ENCODE measurements around the gene CEACAM19.
"Not testable (repeated sequence)": the region's sequence is repeated elsewhere in the genome, so short reads cannot be mapped to it uniquely, and the experiment has no call there.

Gene CEACAM19

DNA sequence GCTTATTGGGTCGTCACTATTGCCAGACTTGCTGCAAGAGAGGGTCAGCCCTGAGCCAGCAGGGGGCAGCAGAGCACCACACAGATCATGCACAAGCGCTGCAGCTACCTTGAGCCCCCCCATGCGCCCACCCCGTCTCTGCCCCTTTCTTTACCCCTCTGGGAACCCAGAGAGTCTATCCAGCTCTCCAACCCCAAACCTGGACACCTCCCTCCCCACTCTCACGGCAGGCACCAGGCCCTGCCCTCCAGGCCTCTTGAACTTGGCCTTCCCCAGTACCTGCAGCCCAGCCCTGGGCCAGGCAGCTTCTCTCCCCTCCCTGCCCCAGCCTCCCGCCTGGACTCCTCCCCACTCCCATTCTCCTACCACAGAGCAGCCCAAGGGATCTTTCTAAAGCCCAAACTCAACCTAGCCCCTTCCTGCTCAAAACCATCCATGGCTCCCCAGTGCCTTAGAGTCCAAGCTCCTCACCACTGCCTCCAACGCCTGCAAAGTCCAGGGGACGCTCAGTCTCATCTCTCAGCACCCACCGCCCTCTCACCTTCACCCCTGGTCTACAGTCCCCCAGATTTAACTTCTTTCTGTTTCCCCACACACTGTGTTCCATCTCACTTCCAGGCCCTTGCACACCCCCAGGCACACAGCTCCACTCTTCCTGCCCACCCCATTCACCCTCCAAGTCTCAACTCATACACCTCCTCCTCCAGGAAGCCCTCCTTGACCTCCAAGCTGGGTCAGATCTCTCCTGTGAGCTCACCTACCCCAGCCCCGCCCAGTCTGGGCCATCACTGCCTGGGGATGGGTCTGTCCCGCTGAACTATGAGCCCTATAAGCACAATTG lies 18.2 kb downstream of the CEACAM19 start:
- peak; percentile 25 to 86 (median 68) for DNase-seq
- intact Hi-C loops (cut with DNase I): no loop called here

GRCh38 chr19:44690131-44690440 lies 18.8 kb downstream of the CEACAM19 start:
- DNase-seq: no peak
- intact Hi-C loops (cut with DNase I): no loop called here

DNA sequence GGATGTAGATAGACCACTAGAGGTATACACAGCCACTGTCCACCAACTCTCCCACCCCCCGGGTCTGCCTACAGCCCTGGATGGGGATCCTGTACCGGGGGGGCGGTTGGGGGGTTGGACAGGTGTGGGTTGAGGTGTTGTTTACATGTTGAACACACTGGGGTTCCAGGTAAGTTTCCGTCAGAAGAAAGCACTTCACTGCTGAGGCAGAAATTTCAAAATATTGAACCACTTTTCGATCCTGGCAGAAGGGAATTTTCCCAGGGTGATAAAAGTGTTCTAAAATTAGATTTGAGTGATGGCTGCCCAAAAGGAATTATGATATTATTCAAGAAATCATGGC lies 21.1 kb downstream of the CEACAM19 start:
- DNase-seq: no peak
- intact Hi-C loops (cut with DNase I): no loop called here

DNA sequence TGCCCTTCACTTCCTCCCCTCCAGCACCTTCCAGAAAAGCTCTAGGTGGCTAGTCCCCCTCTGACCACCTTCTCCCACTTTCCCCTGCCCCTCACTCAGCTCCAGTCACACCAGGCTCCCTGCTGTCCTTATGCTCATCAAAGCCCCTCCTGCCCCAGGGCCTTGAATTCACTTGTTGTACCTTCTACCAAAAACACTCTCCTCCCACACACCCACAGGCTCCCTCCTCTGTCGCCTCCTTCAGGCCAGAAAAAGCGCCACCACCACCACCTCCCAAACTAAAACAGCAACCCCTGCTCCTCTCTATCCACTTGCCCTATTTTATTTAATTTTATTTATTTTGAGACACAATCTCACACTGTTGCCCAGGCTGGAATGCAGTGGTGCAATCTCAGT lies 22.9 kb downstream of the CEACAM19 start:
- intact Hi-C loops (cut with DNase I): no loop called here
- no peak for DNase-seq

GRCh38 chr19:44696939-44697669 lies 25.8 kb downstream of the CEACAM19 start:
- no peak for DNase-seq
- intact Hi-C loops (cut with DNase I): no loop called here

GRCh38 chr19:44697670-44698034 lies 26.4 kb downstream of the CEACAM19 start:
- intact Hi-C loops (cut with DNase I): no loop called here

GRCh38 chr19:44698492-44699201 lies 27.4 kb downstream of the CEACAM19 start, which contains the start of gene CEACAM16:
Gene CEACAM16 (plus strand): TSS chr19:44699151. CDS start chr19:44701457, 2,306 bp downstream.
- no peak for DNase-seq

More at GRCh38 chr19:44697670-44698034, 26.4 kb downstream of the CEACAM19 start:
- no peak for DNase-seq

DNA sequence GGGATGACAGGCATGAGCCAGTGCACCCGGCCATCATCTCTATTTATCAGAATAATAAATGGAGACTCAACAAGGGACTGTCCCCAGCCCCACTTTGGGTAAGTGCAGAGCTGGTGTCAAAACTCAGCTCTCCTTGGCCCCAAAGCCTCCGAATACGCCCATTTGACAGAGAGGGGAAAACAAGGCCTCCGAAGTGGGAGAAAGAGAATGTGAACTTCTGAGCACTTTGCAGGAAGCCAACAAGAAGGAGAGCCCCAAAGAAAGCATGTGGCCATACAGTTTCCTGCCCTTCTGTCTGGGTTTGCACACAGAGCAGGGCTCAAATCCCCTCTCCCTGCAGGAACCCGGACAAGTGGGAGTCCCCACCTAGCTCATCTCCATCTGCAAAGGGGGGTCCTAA lies 29.3 kb downstream of the CEACAM19 start:
- intact Hi-C loops (cut with DNase I): no loop called here
- DNase-seq: no peak

More at GRCh38 chr19:44698492-44699201, 27.4 kb downstream of the CEACAM19 start, which contains the start of gene CEACAM16:
- intact Hi-C loops (cut with DNase I): no loop called here

- no peak for DNase-seq
- intact Hi-C loops (cut with DNase I): no loop called here
Observed at GRCh38 chr19:44701228-44701627, 29.9 kb downstream of the CEACAM19 start.

GRCh38 chr19:44702551-44703176 lies 31.4 kb downstream of the CEACAM19 start:
- no peak for DNase-seq
- intact Hi-C loops (cut with DNase I): no loop called here

GRCh38 chr19:44703336-44704078 lies 32.2 kb downstream of the CEACAM19 start:
- DNase-seq: no peak
- intact Hi-C loops (cut with DNase I): no loop called here

DNA sequence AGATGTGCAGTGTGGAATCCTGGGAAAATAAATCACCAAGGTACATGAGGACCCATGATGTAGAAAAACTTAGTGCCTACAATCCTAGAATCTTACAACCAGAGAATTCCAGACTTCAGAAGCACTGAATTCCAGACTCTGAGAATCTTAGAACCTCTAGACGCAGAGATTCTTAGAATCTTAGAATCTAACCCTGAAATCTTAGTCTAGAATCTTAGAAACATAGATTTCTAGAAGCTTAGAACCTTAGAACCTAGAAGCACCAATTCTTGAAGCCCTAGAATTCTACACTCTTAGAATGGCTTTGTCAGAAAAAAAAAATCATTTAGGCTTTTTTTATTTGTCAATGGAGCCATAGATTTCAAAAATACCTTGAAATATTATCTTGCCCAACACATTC lies 33.7 kb downstream of the CEACAM19 start:
- DNase-seq: no peak
- intact Hi-C loops (cut with DNase I): no loop called here

DNA sequence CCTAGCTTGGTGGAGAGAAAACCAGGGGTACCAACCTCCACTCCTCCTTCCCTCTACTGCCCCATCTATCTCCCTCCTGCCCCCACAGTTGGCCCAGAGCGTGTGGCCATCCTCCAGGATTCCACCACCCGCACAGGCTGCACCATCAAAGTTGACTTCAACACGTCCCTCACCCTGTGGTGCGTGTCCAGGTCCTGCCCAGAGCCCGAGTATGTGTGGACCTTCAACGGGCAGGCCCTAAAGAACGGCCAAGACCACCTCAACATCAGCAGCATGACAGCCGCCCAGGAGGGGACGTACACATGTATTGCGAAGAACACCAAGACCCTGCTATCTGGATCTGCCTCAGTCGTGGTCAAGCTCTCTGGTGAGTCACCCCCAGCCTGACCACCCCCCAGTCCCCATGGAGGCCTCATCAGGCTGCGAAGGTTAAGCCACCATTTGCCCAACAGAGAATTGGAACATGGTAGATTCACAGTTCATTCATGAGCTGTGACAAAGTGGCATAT lies 34.3 kb downstream of the CEACAM19 start:
- intact Hi-C loops (cut with DNase I): no loop called here
- no peak for DNase-seq

GRCh38 chr19:44706506-44707236 lies 35.4 kb downstream of the CEACAM19 start:
- no peak for DNase-seq
- intact Hi-C loops (cut with DNase I): no loop called here

DNA sequence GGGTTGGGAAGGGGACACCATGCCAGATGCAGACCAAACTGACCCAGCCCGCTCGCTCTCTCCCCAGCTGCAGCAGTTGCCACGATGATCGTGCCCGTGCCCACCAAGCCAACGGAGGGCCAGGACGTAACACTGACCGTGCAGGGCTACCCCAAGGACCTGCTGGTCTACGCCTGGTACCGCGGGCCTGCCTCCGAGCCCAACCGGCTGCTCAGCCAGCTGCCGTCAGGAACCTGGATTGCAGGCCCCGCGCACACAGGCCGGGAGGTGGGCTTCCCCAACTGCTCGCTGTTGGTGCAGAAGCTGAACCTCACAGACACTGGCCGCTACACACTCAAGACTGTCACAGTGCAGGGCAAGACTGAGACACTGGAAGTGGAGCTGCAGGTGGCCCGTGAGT lies 36.5 kb downstream of the CEACAM19 start:
- intact Hi-C loops (cut with DNase I): no loop called here
- no peak for DNase-seq

DNA sequence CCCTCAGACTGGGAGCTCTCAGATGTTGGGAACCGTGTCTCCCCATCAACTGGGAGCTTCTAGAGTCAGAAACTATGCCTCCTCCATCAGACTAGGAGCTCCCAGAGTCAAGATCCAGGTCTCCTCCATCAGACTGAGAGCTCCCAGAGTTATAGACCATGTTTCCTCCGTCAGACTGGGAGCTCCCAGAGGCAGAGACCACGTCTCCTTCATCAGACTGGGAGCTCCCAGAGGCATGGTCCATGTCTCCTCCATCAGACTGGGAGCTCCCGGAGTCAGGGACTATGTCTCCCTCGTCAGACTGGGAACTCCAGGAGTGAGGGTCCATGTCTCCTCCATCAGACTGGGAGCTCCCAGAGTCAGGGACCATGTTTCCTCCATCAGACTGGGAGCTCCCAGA lies 37.7 kb downstream of the CEACAM19 start:
- intact Hi-C loops (cut with DNase I): no loop called here
- no peak for DNase-seq

DNA sequence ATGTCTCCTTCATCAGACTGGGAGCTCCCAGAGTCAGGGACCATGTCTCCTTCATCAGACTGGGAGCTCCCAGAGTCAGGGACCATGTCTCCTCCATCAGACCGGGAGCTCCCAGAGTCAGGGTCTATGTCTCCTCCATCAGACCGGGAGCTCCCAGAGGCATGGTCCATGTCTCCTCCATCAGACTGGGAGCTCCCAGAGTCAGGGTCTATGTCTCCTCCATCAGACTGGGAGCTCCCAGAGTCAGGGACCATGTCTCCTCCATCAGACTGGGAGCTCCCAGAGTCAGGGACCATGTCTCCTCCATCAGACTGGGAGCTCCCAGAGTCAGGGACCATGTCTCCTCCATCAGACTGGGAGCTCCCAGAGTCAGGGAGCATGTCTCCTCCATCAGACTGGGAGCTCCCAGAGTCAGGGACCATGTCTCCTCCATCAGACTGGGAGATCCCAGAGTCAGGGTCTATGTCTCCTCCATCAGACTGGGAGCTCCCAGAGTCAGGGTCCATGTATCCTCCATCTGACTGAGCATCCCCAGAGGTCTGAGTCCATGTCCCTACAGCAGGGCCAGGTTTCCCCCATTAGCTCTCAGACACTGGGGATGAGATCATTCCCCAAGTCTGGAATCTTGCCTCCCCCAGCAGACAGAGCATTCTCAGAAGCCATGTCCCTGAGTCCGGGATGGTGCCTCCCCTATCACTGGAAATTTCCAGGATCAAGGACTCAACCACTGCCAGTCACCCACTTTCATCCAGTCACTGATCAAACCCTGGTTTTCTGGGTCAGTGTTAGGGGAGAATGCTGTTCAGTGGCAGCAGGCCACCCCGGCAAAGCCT lies 38.4 kb downstream of the CEACAM19 start:
- intact Hi-C loops (cut with DNase I); DNase-seq: not testable (repeated sequence)

Measured in head of caudate nucleus (tissue), 42 donors.